ENCODE data around the gene EFR3B.
A peak's percentile ranks its signal among the peaks of the same experiment; 100 is the strongest.

The EFR3B gene

GRCh38 chr2:25072606-25073005 lies 30.7 kb downstream of the EFR3B start:
- H3K27ac ChIP-seq = no peak overlapping the region
- TF ChIP-seq ZFX (IDR thresholded peaks at IDR 0.05; ENCODE audit: borderline replicate concordance) = no peak
- no peak for TF ChIP-seq CTCF (IDR thresholded peaks at IDR 0.05)

GRCh38 chr2:25073025-25073424 lies 31.1 kb downstream of the EFR3B start:
- no peak overlapping the region for H3K27ac ChIP-seq
- TF ChIP-seq CTCF (IDR thresholded peaks at IDR 0.05) = no peak

GRCh38 chr2:25073914-25074313 lies 32.0 kb downstream of the EFR3B start:
- no peak overlapping the region for H3K27ac ChIP-seq
- TF ChIP-seq CTCF (IDR thresholded peaks at IDR 0.05) (no peak), ZFX (IDR thresholded peaks at IDR 0.05; ENCODE audit: borderline replicate concordance) (no peak)

- TF ChIP-seq ZFX (IDR thresholded peaks at IDR 0.05; ENCODE audit: borderline replicate concordance) (no peak), CTCF (IDR thresholded peaks at IDR 0.05) (no peak)
Observed at GRCh38 chr2:25074826-25075225, 33.0 kb downstream of the EFR3B start.

GRCh38 chr2:25076749-25077148 lies 34.9 kb downstream of the EFR3B start:
- no peak overlapping the region for H3K27ac ChIP-seq
- TF ChIP-seq ZFX (IDR thresholded peaks at IDR 0.05; ENCODE audit: borderline replicate concordance) = no peak
- no peak for TF ChIP-seq CTCF (IDR thresholded peaks at IDR 0.05)

More at GRCh38 chr2:25074826-25075225, 33.0 kb downstream of the EFR3B start:
- H3K27ac ChIP-seq = no peak overlapping the region

GRCh38 chr2:25077789-25078169 lies 35.9 kb downstream of the EFR3B start:
- no peak for TF ChIP-seq CTCF (IDR thresholded peaks at IDR 0.05)
- TF ChIP-seq ZFX (IDR thresholded peaks at IDR 0.05; ENCODE audit: borderline replicate concordance) = no peak
- H3K27ac ChIP-seq = no peak overlapping the region

GRCh38 chr2:25078170-25079049 lies 36.5 kb downstream of the EFR3B start:
- H3K27ac ChIP-seq = no peak overlapping the region; the same call in 1 of the 2 replicates
- TF ChIP-seq CTCF (IDR thresholded peaks at IDR 0.05) (peak; percentile 11; the same call in 1 of the 2 replicates), ZFX (IDR thresholded peaks at IDR 0.05; ENCODE audit: borderline replicate concordance) (no peak)

All from 22Rv1 (cell line).